ENCODE results near the gene ZNF862.

- TF ChIP-seq USF1 (CRISPR knock-in tag; IDR thresholded peaks at IDR 0.05) (no peak), ARID4B (CRISPR knock-in tag; IDR thresholded peaks at IDR 0.05; ENCODE audit: borderline replicate concordance) (no peak), TP53 (CRISPR knock-in tag; IDR thresholded peaks at IDR 0.05) (no peak), CTCF (IDR thresholded peaks at IDR 0.05) (no peak), ATF6 (CRISPR knock-in tag; IDR thresholded peaks at IDR 0.05) (no peak), HMGXB4 (CRISPR knock-in tag; IDR thresholded peaks at IDR 0.05) (no peak)
Observed at GRCh38 chr7:149861728-149862045, 23.5 kb downstream of the ZNF862 start.
